HK-2 (cell line): ENCODE measurements around the gene SPATA31D1.

Experiments used
- DNase-seq: peaks from one replicate; pipeline ENCODE4 v3.0.0-alpha.2; 2018; ENCODE audit not compliant: unreplicated experiment

Gene SPATA31D1

GRCh38 chr9:82021198-82021597 is 32.6 kb downstream of the SPATA31D1 start:
- peak; percentile 56 for DNase-seq

- DNase-seq = no peak
These were observed 33.5 kb downstream of the SPATA31D1 start for GRCh38 chr9:82022121-82022520.

GRCh38 chr9:82024908-82025307 is 36.3 kb downstream of the SPATA31D1 start:
- no peak for DNase-seq

GRCh38 chr9:82031538-82032280 is 43.1 kb downstream of the SPATA31D1 start:
- no peak for DNase-seq

GRCh38 chr9:82034956-82035731 is 46.6 kb downstream of the SPATA31D1 start:
- DNase-seq = no peak

GRCh38 chr9:82036086-82036485 is 47.5 kb downstream of the SPATA31D1 start:
- no peak for DNase-seq

- no peak for DNase-seq
These were observed 48.6 kb downstream of the SPATA31D1 start for GRCh38 chr9:82037126-82037525.

GRCh38 chr9:82038897-82039296 is 50.3 kb downstream of the SPATA31D1 start:
- no peak for DNase-seq
